ENCODE data around the gene OR4A15.

The OR4A15 gene

DNA sequence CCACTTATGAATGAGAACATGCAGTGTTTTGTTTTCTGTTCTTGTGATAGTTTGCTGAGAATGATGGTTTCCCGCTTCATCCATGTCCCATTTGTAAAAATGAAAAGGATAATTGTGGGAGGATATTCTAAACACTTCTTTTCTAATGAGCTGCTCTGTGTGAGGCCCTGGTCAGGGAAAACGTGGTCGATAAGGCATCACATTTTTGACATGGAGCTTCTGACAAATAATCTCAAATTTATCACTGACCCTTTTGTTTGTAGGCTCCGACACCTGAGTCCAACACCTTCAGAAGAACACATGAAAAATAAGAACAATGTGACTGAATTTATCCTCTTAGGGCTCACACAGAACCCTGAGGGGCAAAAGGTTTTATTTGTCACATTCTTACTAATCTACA is at the start of gene OR4A15:
OR4A15 (plus strand) TSS at position 301 of the 400 bp plus-strand sequence; CDS start at position 301, 0 bp downstream.
- DNase-seq (ENCODE audit: low spot score): no peak

DNA sequence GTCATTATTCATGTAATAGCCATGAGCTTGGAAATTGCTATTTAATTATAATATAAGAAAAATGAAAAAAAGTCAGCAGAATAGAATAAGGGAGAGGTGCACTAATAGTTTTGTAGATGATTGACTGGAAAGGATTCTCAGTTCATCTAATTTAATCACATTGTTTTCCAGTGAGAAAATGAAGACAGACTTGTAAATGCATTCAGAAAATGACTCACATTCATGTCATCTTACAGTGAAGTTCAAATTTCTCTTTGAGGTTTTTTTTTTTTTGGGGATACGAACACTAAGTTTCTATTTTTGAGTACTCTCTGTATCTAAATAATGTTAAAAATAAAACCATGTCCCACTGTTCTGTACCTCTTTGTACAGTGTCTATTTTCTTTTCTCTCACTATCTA is 43.3 kb upstream of the OR4A15 start:
- DNase-seq (ENCODE audit: low spot score): no peak

DNA sequence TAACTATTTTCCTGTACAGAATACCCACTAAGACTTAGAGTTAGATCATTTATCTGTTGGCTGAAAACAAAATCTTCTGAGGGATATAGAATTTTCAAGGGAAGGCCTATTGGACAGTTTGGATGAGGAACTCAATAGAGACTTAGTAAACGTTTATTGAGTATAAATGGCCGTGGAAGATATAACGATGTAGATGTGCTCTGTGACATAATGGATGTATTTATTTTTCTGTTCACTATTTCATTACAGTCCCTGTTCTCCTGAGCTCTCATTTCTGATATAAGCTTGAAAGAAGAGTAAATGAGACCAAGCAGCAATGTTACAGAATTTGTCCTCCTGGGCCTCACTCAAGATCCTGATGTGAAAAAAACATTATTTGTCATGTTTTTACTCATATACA is 24.9 kb upstream of the OR4A15 start, which contains the start of gene OR4A16:
OR4A16 (plus strand) TSS at position 301 of the 400 bp plus-strand sequence; CDS start at position 301, 0 bp downstream.
- DNase-seq (ENCODE audit: low spot score): no peak

- no peak for DNase-seq (ENCODE audit: low spot score)
Measured at GRCh38 chr11:55345306-55345705, 22.5 kb upstream of the OR4A15 start.

DNA sequence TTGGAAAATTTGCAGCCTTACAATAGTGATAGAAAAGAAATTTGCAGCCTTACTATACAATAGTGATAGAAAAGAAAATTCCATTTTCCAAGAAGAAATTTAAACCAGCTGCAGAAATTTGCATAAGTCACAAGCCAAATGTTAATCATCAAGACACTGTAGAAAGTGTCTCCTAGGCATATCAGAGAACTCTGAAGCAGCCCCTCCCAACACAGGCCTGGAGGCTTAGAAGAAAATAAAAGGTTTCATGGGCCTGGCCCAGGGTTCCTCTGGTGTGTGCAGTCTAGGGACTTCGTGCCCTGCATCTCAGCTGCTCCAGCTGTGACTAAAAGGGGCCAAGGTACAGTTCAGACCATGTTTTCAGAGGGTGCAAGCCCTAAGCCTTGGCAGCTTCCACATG is 18.7 kb upstream of the OR4A15 start:
- no peak for DNase-seq (ENCODE audit: low spot score)

GRCh38 chr11:55357560-55358184 is 10.1 kb upstream of the OR4A15 start:
- no peak for DNase-seq (ENCODE audit: low spot score)

GRCh38 chr11:55401011-55401410 is 33.2 kb downstream of the OR4A15 start:
- DNase-seq (ENCODE audit: low spot score): no peak

Measured in left forelimb (tissue), 1 donor.